HepG2 (cell line): ENCODE measurements around the gene SLC35G2. TPM values are rescaled to one million over a fixed set of nuclear protein-coding genes. Genes with fewer than 3 reads are reported as not detected.
A peak's percentile ranks its signal among the peaks of the same experiment; 100 is the strongest.

ENCODE experiments used
- FLYWCH1 ChIP-seq: sonication (generic); formaldehyde crosslinking; IDR thresholded peaks from 2 replicates; pipeline ENCODE4 v1.8.1; 2023; ENCODE audit warnings: mild to moderate bottlenecking, missing genetic modification reagents
- HCFC1 ChIP-seq: fragments of 150-350 bp; IDR thresholded peaks from 2 replicates; pipeline ENCODE4 v1.6.1; 2014; ENCODE audit warnings: low read depth, low read length
- JUNB ChIP-seq: sonication (generic); formaldehyde crosslinking; IDR thresholded peaks from 2 replicates; pipeline ENCODE4 v1.8.0; 2022; ENCODE audit warnings: missing genetic modification reagents, mild to moderate bottlenecking, borderline replicate concordance
- MAZ ChIP-seq, 2 experiments: sonication (generic) in 1 of 2; formaldehyde crosslinking in 1 of 2; IDR thresholded peaks; 2 replicates each; pipeline versions ENCODE4 v1.5.0 to v1.6.1; 2012 to 2020; ENCODE audit warnings: low read depth in 2 of 2, mild to moderate bottlenecking in 2 of 2, borderline replicate concordance in 1 of 2, improper control_type of control experiment in 1 of 2, low read length in 1 of 2, missing genetic modification reagents in 1 of 2, moderate library complexity in 1 of 2
- MIER2 ChIP-seq: IDR thresholded peaks from 2 replicates; pipeline ENCODE4 v1.6.1; 2016; ENCODE audit warnings: missing biosample characterization, missing genetic modification reagents
- MNT ChIP-seq: fragments of 450-650 bp; IDR thresholded peaks from 2 replicates; pipeline ENCODE4 v1.6.1; 2016
- NFRKB ChIP-seq: fragments of 450-650 bp; IDR thresholded peaks from 2 replicates; pipeline ENCODE4 v1.6.1; 2017
- PHF21A ChIP-seq: sonication (generic); formaldehyde crosslinking; IDR thresholded peaks from 2 replicates; pipeline ENCODE4 v1.5.0; 2020; ENCODE audit warnings: mild to moderate bottlenecking, missing genetic modification reagents
- PRDM15 ChIP-seq: sonication (generic); formaldehyde crosslinking; IDR thresholded peaks from 2 replicates; pipeline ENCODE4 v1.4.0; 2020; ENCODE audit warnings: missing genetic modification reagents
- REL ChIP-seq: sonication (generic); formaldehyde crosslinking; conservative IDR thresholded peaks from 2 replicates; pipeline ENCODE4 v1.8.0; 2022; ENCODE audit warnings: mild to moderate bottlenecking, missing genetic modification reagents, moderate library complexity
- RORA ChIP-seq: sonication (generic); formaldehyde crosslinking; IDR thresholded peaks from 2 replicates; pipeline ENCODE4 v1.5.0; 2020; ENCODE audit warnings: mild to moderate bottlenecking, missing genetic modification reagents, moderate library complexity
- SPEN ChIP-seq: sonication (generic); formaldehyde crosslinking; IDR thresholded peaks from 2 replicates; pipeline ENCODE4 v1.5.1; 2020; ENCODE audit warnings: low read depth, mild to moderate bottlenecking, missing genetic modification reagents
- SRY ChIP-seq: sonication (generic); formaldehyde crosslinking; IDR thresholded peaks from 2 replicates; pipeline ENCODE4 v1.8.0; 2022; ENCODE audit warnings: mild to moderate bottlenecking, missing genetic modification reagents
- ZBTB39 ChIP-seq: sonication (generic); formaldehyde crosslinking; IDR thresholded peaks from 2 replicates; pipeline ENCODE4 v1.5.0; 2020; ENCODE audit warnings: missing genetic modification reagents
- ZBTB43 ChIP-seq: sonication (generic); formaldehyde crosslinking; conservative IDR thresholded peaks from 2 replicates; pipeline ENCODE4 v1.4.0; 2020; ENCODE audit warnings: missing genetic modification reagents
- ZFP1 ChIP-seq: IDR thresholded peaks from 2 replicates; pipeline ENCODE4 v1.6.1; 2016
- ZNF12 ChIP-seq: sonication (generic); formaldehyde crosslinking; IDR thresholded peaks from 2 replicates; pipeline ENCODE4 v1.5.0; 2020; ENCODE audit warnings: missing genetic modification reagents
- ZNF446 ChIP-seq: sonication (generic); formaldehyde crosslinking; IDR thresholded peaks from 2 replicates; pipeline ENCODE4 v1.5.0; 2020; ENCODE audit warnings: mild to moderate bottlenecking, missing genetic modification reagents
- ZNF724P ChIP-seq: sonication (generic); formaldehyde crosslinking; IDR thresholded peaks from 2 replicates; pipeline ENCODE4 v1.8.0; 2022; ENCODE audit warnings: missing genetic modification reagents, borderline replicate concordance
- ZNF883 ChIP-seq: sonication (generic); formaldehyde crosslinking; IDR thresholded peaks from 2 replicates; pipeline ENCODE4 v1.5.1; 2020; ENCODE audit warnings: mild to moderate bottlenecking, missing genetic modification reagents; ENCODE audit errors: not compliant biosample characterization
- ZSCAN20 ChIP-seq: sonication (generic); formaldehyde crosslinking; IDR thresholded peaks from 2 replicates; pipeline ENCODE4 v1.4.0; 2020; ENCODE audit warnings: missing genetic modification reagents, mild to moderate bottlenecking, borderline replicate concordance
- polyA plus RNA-seq, 8 experiments: library from polyadenylated mRNA; depleted of rRNA in 3 of 8; stranded (reverse) in 7 of 8; unstranded in 1 of 8; fragments of >200 nt; fragmentation: Illumina TruSeq in 4 of 8; extraction: Trizol in 4 of 8; gene quantifications; 2 replicates each; pipeline versions ENCODE4 v1.2.1 to v1.2.3, GENCODE V29; 2011 to 2016; ENCODE audit warnings: low read depth in 4 of 8, missing spikeins in 1 of 8, mixed read lengths in 1 of 8; ENCODE audit not compliant: insufficient read depth in 1 of 8
- total RNA-seq, 5 experiments: library from RNA; depleted of rRNA; stranded (reverse); fragments of >200 nt; fragmentation: Illumina TruSeq; extraction: Trizol; gene quantifications; 2 replicates each; pipeline ENCODE4 v1.2.3, GENCODE V29; 2016; ENCODE audit warnings: low read depth in 1 of 5

The SLC35G2 gene
- total and polyA plus RNA-seq, 2 of the 13 experiments (the other 11 are each of a cell fraction or from before 2014, with no cell fraction given): 7.6 to 10.3 TPM

GRCh38 chr3:136861890-136862616, 43.1 kb downstream of the SLC35G2 start, which contains the start of gene NCK1 (continued):
- no peak for TF ChIP-seq MAZ (IDR thresholded peaks at IDR 0.05; ENCODE audit: borderline replicate concordance, low read depth, low read length)
- TF ChIP-seq MAZ (CRISPR knock-in tag; IDR thresholded peaks at IDR 0.05; ENCODE audit: low read depth): peak; percentile 98
- TF ChIP-seq ZBTB43 (CRISPR knock-in tag): 0 out of 2 replicates have a peak, but pooled peaks have one; percentile 49
- TF ChIP-seq MIER2 (CRISPR knock-in tag): peak; percentile 61; the same call in 1 of the 2 replicates
- TF ChIP-seq ZFP1 (CRISPR knock-in tag): no peak
- peak; percentile 23; the same call in 1 of the 2 replicates for TF ChIP-seq JUNB (CRISPR knock-in tag)
- TF ChIP-seq SRY: peak; percentile 96
- TF ChIP-seq ZSCAN20 (CRISPR knock-in tag): peak; percentile 87; the same call in 1 of the 2 replicates
- TF ChIP-seq ZNF724P (CRISPR knock-in tag): peak; percentile 69; the same call in 1 of the 2 replicates
- peak; percentile 68; the same call in 1 of the 2 replicates for TF ChIP-seq ZNF446 (CRISPR knock-in tag)
- no peak for TF ChIP-seq FLYWCH1
- 0 out of 2 replicates have a peak, but pooled peaks have one; percentile 16 for TF ChIP-seq MNT
- no peak for TF ChIP-seq ZNF12 (CRISPR knock-in tag)
- TF ChIP-seq ZNF883 (CRISPR knock-in tag): peak; percentile 95
- TF ChIP-seq HCFC1: no peak
- TF ChIP-seq NFRKB: no peak
- 0 out of 2 replicates have a peak, but pooled peaks have one; percentile 69 for TF ChIP-seq REL (CRISPR knock-in tag)
- peak; percentile 95 for TF ChIP-seq SPEN (CRISPR knock-in tag)
- no peak for TF ChIP-seq RORA (CRISPR knock-in tag)
- TF ChIP-seq PHF21A (CRISPR knock-in tag): no peak; the same call in 1 of the 2 replicates
- TF ChIP-seq ZBTB39: no peak
- TF ChIP-seq PRDM15 (CRISPR knock-in tag): no peak
